ENCODE measurements around the gene SUN2.

DNA sequence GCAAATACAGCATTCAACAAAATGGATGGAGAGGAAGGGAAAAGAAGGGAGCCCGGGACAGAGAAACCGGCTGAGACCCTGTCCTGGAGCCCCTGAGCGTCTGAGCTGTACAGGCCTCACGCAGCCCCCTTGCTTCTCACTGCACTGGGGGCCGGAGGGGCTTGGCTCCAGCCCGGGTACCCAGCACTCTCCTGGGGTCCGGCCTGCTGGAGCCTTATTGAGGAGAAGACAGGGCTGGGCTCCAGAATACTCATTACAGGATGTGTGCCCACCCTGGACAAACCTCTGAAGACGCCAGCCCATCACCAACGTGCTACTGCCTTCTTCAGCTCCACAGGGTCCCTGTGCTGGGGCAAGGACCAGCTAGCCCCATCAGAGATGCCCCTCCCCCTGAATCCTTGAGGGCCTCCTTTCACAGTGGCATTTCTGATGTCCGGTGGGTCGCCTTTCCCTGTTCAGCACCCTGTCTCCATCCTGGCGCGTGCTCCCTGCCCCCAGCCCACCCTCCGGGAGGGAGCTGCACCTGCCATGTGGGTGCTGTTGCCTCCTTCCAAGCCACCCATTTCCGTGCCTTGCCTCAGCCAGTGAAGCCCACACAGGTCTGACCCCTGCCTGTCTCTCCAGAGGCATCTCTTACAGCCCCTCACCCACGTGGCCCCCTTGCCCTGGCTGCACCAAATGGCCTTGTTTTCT, 14.6 kb upstream of the SUN2 start:
- TF ChIP-seq, protein P1, sequence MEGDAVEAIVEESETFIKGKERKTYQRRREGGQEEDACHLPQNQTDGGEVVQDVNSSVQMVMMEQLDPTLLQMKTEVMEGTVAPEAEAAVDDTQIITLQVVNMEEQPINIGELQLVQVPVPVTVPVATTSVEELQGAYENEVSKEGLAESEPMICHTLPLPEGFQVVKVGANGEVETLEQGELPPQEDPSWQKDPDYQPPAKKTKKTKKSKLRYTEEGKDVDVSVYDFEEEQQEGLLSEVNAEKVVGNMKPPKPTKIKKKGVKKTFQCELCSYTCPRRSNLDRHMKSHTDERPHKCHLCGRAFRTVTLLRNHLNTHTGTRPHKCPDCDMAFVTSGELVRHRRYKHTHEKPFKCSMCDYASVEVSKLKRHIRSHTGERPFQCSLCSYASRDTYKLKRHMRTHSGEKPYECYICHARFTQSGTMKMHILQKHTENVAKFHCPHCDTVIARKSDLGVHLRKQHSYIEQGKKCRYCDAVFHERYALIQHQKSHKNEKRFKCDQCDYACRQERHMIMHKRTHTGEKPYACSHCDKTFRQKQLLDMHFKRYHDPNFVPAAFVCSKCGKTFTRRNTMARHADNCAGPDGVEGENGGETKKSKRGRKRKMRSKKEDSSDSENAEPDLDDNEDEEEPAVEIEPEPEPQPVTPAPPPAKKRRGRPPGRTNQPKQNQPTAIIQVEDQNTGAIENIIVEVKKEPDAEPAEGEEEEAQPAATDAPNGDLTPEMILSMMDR (IDR thresholded peaks at IDR 0.05), result no peak
- no peak for TF ChIP-seq EZH2 (IDR thresholded peaks at IDR 0.05; ENCODE audit: borderline replicate concordance, insufficient read depth, low read depth, low read length, poor library complexity, severe bottlenecking)

All from B cell (primary cell).